K562 (cell line): Measurements from ENCODE around the gene SIT1. TPM values are rescaled to one million over a fixed set of nuclear protein-coding genes. Genes with fewer than 3 reads are reported as not detected.

Source experiments
- BHLHE40 ChIP-seq: IDR thresholded peaks from 2 replicates; pipeline ENCODE4 v1.6.1; 2011; ENCODE audit warnings: low read length, improper control_type of control experiment
- BRD4 ChIP-seq: fragments of 200-600 bp; sonication (generic); IDR thresholded peaks from 2 replicates; pipeline ENCODE4 v1.6.1; 2017; ENCODE audit warnings: inconsistent platforms
- DIDO1 ChIP-seq: fragments of 450-650 bp; IDR thresholded peaks from 2 replicates; pipeline ENCODE4 v1.6.1; 2016; ENCODE audit warnings: low read depth, missing biosample characterization, missing genetic modification characterization
- GABPB2 ChIP-seq: fragments of 250-450 bp; sonication (Bioruptor Pico); conservative IDR thresholded peaks from 2 replicates; pipeline ENCODE4 v1.5.1; 2021; ENCODE audit warnings: mild to moderate bottlenecking
- LCOR ChIP-seq: sonication (generic); formaldehyde crosslinking; IDR thresholded peaks from 2 replicates; pipeline ENCODE4 v1.8.0; 2022; ENCODE audit warnings: mild to moderate bottlenecking, missing genetic modification reagents
- NR0B1 ChIP-seq: fragments of 450-650 bp; IDR thresholded peaks from one replicate; pipeline ENCODE4 v1.6.1; 2018; ENCODE audit warnings: mild to moderate bottlenecking, moderate library complexity; ENCODE audit not compliant: partially characterized antibody
- POLR2AphosphoS5 ChIP-seq: IDR thresholded peaks from 2 replicates; pipeline ENCODE4 v1.6.1; 2011; ENCODE audit warnings: mild to moderate bottlenecking, low read depth, low read length, moderate library complexity; ENCODE audit not compliant: control insufficient read depth, insufficient read depth
- TEAD4 ChIP-seq, 2 experiments: sonication (generic) in 1 of 2; formaldehyde crosslinking in 1 of 2; IDR thresholded peaks; 2 replicates each; pipeline versions ENCODE4 v1.6.1 to v1.8.0; 2012 to 2022; ENCODE audit warnings: borderline replicate concordance in 1 of 2, inconsistent platforms in 1 of 2, low read length in 1 of 2, mild to moderate bottlenecking in 1 of 2, missing genetic modification reagents in 1 of 2
- YBX1 ChIP-seq: fragments of 450-650 bp; IDR thresholded peaks from 2 replicates; pipeline ENCODE4 v1.7.1; 2016; ENCODE audit warnings: mild to moderate bottlenecking
- ZBTB2 ChIP-seq: fragments of 450-650 bp; IDR thresholded peaks from 2 replicates; pipeline ENCODE4 v1.6.1; 2016; ENCODE audit warnings: antibody characterized with exemption
- ZFP30 ChIP-seq: fragments of 250-450 bp; sonication (Bioruptor Pico); IDR thresholded peaks from 2 replicates; pipeline ENCODE4 v1.8.0; 2022; ENCODE audit warnings: moderate library complexity, mild to moderate bottlenecking, inconsistent platforms, borderline replicate concordance
- ZFPM2 ChIP-seq: fragments of 250-450 bp; sonication (Bioruptor Pico); IDR thresholded peaks from 2 replicates; pipeline ENCODE4 v1.5.1; 2022; ENCODE audit warnings: mild to moderate bottlenecking
- ZNF174 ChIP-seq: fragments of 250-450 bp; sonication (Bioruptor Pico); IDR thresholded peaks from 2 replicates; pipeline ENCODE4 v1.4.0; 2020; ENCODE audit warnings: mild to moderate bottlenecking
- ZNF23 ChIP-seq: fragments of 250-450 bp; sonication (Bioruptor Pico); IDR thresholded peaks from 2 replicates; pipeline ENCODE4 v1.4.0; 2020; ENCODE audit warnings: mild to moderate bottlenecking
- ZNF311 ChIP-seq: fragments of 250-450 bp; sonication (Bioruptor Pico); IDR thresholded peaks from 2 replicates; pipeline ENCODE4 v1.4.0; 2020; ENCODE audit warnings: mild to moderate bottlenecking, moderate library complexity
- ZNF324 ChIP-seq: fragments of 250-450 bp; sonication (Bioruptor Pico); IDR thresholded peaks from 2 replicates; pipeline ENCODE4 v1.4.0; 2020; ENCODE audit warnings: mild to moderate bottlenecking
- ZNF511 ChIP-seq: sonication (generic); formaldehyde crosslinking; IDR thresholded peaks from 2 replicates; pipeline ENCODE4 v1.8.0; 2022; ENCODE audit warnings: mild to moderate bottlenecking, missing genetic modification reagents
- ZNF644 ChIP-seq: fragments of 200-800 bp; sonication (Bioruptor generic); IDR thresholded peaks from 2 replicates; pipeline ENCODE4 v1.6.1; 2016; ENCODE audit warnings: low read depth, missing genetic modification characterization, missing compliant biosample characterization
- polyA plus RNA-seq, 8 experiments: library from polyadenylated mRNA; depleted of rRNA in 4 of 8; stranded (reverse) in 5 of 8; unstranded in 3 of 8; fragments of >200 nt; fragmentation: Nextera tagmentation in 2 of 8; fragmentation: Illumina TruSeq in 1 of 8; extraction: Ambion mirVana in 2 of 8; extraction: Trizol in 1 of 8; gene quantifications; 2 replicates each; pipeline versions ENCODE4 v1.2.1 to v1.2.3, GENCODE V29; 2011 to 2014; ENCODE audit warnings: inconsistent platforms in 1 of 8, missing spikeins in 1 of 8
- total RNA-seq, 7 experiments: library from RNA; depleted of rRNA in 6 of 7; stranded (reverse); fragments of >200 nt in 6 of 7; fragmentation: Illumina TruSeq in 2 of 7; extraction: Trizol in 2 of 7; gene quantifications; 2 replicates each; pipeline versions ENCODE4 v1.2.1 to v1.2.3, GENCODE V29; 2011 to 2021; ENCODE audit warnings: low replicate concordance in 1 of 7

SIT1 gene
- total and polyA plus RNA-seq, 9 of the 15 experiments (the other 6 are each of a cell fraction or from before 2014, with no cell fraction given): not detected

GRCh38 chr9:35603986-35604577, 46.6 kb downstream of the SIT1 start (continued):
- TF ChIP-seq ZBTB2: peak; percentile 71; the same call in 1 of the 2 replicates
- TF ChIP-seq ZFPM2 (CRISPR knock-in tag): no peak
- no peak for TF ChIP-seq NR0B1
- 0 out of 2 replicates have a peak, but pooled peaks have one; percentile 39 for TF ChIP-seq LCOR (CRISPR knock-in tag)
- no peak for TF ChIP-seq ZNF511 (CRISPR knock-in tag)
- no peak for TF ChIP-seq GABPB2 (CRISPR knock-in tag)
- no peak for TF ChIP-seq DIDO1
- TF ChIP-seq BHLHE40: peak; percentile 13; the same call in 1 of the 2 replicates
- no peak for TF ChIP-seq ZNF23
- no peak for TF ChIP-seq ZFP30 (CRISPR knock-in tag)
- no peak for TF ChIP-seq ZNF311 (CRISPR knock-in tag)
- no peak for TF ChIP-seq BRD4
- TF ChIP-seq TEAD4 (IDR thresholded peaks at IDR 0.05; ENCODE audit: low read length): 0 out of 2 replicates have a peak, but pooled peaks have one; percentile 38
- TF ChIP-seq TEAD4 (CRISPR knock-in tag; IDR thresholded peaks at IDR 0.05; ENCODE audit: borderline replicate concordance): no peak
- TF ChIP-seq ZNF644 (tag): no peak
- TF ChIP-seq YBX1: no peak
- no peak for TF ChIP-seq POLR2AphosphoS5
- no peak for TF ChIP-seq ZNF324 (CRISPR knock-in tag)
- TF ChIP-seq ZNF174 (CRISPR knock-in tag): no peak
